Measurements from ENCODE around the gene P3H2.

P3H2 gene

DNA sequence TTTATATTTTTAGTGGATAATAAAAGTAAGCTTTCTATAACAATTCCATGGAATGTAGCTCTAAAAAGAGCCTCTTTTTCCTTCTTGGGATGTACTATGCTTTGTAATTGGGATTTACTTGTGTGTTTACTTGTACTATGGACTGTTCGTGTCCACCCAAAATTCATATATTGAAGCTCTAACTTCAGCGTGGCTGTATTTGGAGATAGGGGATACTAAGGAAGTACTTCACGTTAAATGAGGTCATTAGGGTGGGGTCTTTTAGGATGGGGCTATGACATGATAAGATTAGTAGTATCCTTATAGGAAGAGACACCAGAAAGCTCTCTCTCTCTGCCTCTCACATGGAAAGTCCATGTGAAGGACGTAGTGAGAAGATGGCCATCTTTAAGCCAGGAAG is 64.9 kb downstream of the P3H2 start:
- DNase-seq (ENCODE audit: low read depth) = no peak

DNA sequence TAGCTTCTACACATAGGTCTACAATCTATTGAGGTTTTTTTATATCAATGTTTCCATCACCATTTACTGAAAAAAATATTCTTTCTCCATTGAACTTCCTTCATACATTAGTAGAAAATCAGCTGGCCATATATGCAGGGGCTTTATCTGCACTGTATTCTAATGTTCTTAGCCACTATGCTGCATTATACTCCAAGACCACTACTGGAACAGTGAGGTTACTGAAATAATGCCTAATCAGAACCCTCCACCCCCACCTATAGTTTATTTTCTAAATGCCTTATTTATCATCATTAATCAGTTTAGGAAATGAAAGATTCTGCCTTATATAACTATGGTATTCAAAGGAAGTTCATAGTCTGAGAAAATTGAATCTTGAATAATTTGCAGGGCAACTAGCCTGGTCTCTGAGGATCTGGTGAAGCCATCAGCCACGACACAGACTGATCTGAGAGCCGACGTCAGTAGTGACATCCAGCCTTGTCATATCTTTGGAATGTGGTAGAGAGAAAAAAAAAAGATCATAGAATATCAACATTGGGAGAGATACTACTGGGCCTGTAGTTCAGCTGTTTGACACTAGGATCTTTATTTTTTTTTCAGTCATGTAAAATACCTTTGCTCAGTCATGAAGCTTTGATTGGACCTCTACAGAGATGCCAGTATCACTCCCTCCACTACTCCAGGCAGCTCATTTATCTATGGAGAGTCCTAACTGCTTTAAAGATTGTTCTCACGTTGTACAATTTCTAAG is 66.6 kb downstream of the P3H2 start:
- no peak for DNase-seq (ENCODE audit: low read depth)

DNA sequence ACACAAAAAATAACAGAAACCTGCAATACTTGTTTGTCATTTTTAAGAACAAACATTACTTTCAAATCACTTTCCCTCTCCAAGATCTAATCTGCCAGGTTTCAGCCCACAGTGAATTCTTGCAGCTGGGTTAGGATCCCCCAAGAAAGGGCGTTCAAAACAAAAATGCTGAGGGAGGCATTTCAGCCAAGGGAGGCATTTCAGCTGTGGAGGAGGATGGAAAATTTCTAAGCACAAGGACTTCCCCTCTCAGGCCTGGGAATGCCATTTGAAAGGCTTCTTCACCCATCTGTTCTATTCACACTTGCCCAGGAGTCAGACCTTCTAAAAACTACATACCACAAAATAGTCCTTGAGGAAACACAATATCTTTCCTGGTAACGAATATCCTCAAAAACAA is 69.1 kb downstream of the P3H2 start:
- no peak for DNase-seq (ENCODE audit: low read depth)

DNA sequence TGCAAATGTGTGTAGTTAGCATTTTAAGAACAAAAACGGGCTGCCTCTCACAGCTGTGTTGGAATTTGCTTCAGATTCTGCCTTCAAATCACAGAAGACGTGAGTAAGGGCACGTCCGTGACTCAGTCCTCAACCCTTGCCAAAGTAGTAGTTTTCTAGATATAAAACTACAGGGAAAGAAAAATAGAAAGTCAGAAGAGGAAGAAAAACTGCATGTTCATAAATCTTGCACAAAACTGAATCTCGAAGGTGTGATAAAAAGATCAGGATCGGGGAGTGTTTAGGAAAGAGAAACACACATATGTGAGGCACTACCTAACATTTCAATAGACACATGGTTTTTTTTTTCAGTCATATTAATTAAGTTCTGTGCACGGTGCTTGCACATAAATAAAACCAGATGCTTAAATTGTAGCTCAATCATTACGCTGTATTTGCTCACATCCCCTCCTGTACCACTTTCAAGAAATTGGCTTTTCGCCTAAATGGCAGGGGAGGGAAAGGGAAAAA is 71.7 kb downstream of the P3H2 start:
- no peak for DNase-seq (ENCODE audit: low read depth)

DNA sequence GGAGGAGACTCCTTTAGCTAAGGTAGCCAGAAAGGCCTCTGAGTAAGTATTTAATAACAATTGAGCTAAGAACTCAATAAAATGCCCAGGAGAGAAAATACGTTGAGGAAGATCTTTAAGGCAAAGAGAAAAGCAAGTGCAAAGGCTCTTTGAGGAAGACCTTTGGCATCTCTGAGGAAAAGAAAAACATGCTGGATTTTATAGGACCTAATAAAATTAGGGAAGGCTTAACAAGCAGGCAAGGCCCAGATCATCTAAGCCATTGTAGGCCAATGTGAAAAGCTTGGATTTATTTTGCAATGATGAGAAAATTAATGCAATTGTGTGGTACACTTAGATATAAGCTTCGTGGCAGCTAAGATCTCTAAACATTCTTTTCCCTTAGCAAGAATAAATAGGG is 75.7 kb downstream of the P3H2 start:
- no peak for DNase-seq (ENCODE audit: low read depth)

DNA sequence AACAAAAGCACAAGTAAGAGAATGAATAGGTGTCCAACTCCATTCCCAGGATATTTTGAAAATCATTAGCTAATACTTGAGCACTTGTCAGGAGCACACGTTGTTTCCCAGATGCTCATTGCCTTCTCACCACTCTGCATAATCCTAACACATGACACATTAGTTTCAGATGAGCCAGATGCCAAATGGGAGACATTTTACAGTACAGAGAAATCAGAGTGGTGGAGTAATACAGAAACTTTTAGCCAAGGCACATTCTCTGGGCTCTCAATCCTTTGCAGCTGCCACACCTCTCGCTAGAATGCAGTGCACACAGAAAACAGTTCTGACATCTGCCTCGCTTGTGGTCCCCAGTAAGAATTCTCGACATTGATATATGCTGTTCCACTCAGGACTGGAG is 76.6 kb downstream of the P3H2 start:
- DNase-seq (ENCODE audit: low read depth) = no peak

DNA sequence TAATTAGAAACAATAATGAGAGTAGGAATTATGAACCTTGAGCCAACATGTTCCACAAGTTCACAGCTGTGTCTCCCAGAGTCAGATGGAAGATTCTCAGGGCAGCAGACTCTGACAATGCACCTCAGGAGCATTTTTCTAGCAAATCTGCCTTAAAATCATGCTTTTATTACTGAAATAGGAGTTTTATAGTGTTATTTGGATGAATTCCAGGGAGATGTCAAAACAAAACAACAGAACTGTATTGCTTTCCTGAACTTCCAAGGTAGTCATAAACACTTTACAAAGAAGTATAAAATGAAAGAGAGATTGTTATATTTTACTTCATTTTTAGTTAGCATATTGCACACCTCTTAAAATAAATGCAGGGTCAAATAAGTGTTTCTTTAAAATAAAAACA is 77.0 kb downstream of the P3H2 start:
- DNase-seq (ENCODE audit: low read depth) = no peak

DNA sequence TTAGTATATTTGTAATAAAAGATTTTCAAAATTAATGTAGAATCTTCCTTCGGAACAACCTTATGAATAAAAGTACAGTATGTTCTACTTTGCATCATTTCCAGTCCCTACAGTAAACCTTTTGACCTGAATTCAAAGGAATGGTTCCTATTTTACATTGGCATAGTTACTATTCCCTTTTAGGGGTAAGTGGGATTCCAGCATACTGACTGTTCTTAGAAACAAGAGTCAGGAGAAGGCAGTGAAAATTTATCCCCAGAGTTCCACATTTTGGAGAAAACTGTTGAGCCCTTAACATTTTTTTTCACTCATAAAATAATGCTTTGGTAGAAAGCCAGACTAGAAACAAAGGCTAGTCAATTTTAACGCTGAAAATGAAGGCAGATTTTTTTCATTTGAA is 78.1 kb downstream of the P3H2 start:
- DNase-seq (ENCODE audit: low read depth) = no peak

DNA sequence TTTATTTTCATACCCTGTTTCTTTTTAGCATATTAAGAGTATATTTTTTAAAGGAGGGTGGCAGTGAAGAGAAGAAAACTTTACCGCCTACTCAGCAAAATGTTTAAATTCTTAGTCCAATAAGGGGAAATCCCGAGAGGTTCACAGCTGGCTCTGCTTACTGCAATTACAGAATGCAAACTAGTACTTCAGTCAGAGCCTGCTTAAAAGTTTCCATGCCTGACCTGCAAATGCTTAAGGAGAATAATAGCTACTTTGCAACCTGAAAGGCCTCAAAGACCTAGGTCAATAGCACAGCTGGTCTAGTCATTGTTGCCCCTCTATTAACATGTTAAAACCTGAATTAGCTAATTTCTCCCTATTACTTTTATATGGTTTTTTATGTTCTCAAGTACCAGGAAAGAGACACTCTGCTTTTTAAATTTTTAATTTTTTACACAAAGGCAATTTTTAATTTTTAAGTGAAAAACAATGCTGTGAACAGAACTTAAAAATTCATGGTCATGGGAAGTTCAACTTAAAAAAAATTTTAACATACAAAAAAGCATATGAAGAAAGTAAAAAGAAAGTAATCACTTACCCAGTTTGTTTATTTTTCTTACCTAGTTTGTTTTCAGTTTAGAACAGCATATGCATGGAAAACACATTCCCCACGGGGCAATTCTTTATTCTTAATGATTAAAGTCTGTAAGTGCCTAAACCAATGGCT is 79.2 kb downstream of the P3H2 start:
- DNase-seq (ENCODE audit: low read depth) = no peak

DNA sequence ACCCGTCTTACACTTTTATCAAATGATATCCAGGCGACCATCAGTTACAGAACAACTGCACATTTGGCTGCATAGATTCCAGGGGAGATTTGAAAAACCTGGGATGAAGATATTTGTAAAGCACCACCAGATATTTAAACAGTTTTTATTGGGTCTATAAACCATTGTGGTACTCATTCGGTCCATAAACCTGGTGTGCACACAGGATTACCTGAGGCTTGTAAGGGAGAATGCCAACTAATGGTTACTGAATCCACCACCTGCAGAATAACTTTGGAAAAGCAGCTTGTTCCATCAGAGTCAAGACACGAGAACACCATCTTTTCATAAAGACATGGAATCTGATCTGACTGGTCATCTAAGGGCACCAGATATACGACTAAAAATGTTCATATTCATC is 80.6 kb downstream of the P3H2 start:
- no peak for DNase-seq (ENCODE audit: low read depth)

DNA sequence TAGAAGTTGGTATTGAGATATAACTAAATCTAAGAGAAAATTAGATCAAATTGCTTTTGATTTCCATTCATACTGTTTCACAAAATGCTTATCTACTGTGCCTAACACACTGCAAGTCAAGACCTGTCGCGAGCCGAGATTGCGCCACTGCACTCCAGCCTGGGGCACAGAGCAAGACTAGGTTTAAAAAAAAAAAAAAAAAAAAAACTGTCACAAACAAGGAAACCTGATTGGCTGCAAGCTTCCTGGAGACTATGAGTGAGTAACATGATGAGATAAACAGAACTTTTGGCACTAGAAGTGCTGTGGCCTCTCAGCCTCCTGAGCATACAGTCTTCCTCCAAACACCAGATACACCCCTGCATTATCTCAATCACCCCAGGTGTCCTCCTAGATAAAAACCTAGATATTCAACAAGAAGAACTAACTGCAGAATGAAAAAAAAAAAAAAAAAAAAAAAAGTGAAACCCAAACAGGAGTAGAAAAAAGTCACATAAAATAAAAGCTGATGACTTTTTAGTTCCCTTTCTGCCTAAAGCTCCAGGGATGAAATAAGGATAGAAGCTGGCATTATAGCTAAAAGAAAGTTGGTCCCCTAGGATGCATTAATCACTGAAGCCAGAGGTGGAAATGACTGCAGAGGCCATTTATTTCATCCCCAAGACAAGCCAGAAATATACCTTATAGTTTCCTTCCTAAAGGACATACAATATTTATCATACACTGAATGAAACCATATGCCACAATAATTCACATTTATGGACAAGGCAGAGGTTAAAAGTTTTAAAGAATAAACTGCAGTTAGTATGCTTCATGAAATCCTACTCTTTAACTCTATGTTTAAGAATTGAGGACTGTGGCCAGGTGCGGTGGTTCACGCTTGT is 82.4 kb downstream of the P3H2 start:
- no peak for DNase-seq (ENCODE audit: low read depth)

DNA sequence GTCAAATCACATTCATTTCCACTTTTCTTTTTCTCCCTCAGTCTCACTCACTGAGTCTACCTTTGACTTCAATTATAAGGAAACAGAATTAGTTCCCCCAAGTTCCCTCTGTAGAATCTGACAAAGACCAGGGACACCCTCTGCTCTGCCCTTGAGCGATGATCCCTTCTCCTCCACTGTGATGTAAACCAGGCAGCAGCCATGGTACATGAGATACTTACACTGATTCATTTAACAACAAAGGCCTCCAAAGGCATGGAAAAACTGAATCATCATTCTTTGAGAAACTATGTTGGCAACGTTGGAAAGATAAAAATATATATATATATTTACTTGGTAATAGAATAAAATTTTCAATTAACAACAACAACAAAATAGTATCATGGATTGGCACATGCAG is 84.1 kb downstream of the P3H2 start:
- no peak for DNase-seq (ENCODE audit: low read depth)

DNA sequence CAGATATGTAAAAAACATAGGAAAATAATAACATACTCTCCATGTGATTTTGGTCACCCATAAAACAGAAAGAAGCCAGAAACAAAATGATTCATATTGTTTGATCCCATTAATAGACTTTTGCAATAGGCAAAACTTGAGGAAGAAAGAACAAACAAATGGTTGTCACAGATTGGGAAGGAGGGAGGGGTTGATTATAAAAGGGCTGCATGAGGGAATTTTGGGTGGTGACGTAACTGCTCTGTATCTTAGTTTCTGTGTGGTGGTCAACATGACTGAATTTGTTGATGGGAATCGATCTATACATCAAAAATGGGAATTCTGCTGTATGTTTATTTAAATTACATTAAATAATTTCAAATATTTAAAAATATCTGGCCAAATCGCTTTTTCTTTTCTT is 86.3 kb downstream of the P3H2 start:
- DNase-seq (ENCODE audit: low read depth) = no peak

DNA sequence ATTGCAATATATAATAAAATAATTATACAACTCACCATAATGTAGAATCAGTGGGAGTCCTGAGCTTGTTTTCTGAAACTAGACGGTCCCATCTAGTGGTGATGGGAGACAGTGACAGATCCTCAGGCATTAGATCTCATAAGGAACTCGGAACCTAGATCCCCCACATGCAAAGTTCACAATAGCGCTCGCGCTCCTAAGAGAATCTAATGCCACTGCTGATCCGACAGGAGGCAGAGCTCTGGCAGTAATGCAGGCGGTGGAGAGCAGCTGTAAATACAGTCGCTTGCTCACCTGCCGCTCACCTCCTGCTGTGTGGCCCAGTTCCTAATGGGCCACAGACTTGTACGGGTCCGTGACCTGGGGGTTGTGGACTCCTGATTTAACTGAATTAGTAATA is 87.8 kb downstream of the P3H2 start:
- DNase-seq (ENCODE audit: low read depth) = no peak

DNA sequence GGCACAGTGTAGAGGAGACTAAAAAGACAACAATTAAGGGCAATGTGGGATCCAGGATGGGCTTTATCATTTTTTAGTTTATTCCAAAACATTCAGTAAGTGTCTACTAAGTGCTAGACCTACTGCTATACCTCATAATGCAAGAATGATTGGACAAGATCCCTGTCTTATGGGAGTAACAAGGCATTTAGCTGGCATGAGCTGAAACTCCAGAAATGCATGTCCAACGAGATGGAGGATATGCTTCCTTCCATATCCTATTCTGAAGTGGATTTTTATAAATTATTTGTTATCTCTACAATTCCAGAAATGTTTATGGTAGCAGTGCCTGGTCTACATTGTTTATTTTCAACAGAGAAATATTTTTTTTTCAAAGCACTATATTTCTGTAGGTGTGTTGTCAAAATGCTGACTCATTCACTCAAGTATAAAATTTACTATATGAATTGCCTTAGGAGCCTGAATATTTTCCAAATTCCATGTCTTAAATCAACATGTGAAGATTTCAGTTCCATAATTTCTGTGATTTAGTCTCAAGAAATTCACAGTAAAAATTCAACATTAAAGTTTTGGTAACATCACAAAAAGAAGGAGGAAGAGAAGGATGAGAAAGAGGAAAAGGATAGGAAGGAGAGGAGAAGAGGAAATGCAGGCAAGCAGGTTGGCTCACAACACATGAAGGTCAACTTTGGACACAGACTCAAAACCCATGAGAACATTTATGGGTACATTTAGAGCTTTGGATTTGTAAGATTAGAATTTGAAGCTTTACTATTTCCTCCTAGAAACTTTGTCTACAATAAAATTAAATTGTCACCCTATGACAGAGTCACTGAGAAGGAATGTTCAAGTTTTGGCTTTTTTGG is 88.6 kb downstream of the P3H2 start:
- DNase-seq (ENCODE audit: low read depth) = no peak

DNA sequence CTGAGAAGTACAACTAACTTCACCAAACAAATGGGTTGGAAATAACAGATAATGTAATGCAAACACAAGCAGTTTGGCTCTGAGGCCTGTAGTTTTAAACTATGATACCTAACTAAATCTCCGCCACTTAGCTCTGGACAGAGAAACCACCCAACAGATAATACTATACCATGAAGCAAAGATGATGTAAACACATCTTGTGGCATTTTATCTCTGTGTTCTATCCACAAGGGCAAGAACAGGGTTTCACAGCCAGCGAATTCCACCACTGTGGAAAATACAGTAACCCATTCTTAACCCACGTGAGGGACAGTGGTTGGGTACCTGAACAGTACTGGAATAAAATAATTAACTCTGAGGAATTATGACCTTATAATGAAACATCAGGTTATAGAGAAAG is 93.6 kb downstream of the P3H2 start:
- DNase-seq (ENCODE audit: low read depth) = no peak

DNA sequence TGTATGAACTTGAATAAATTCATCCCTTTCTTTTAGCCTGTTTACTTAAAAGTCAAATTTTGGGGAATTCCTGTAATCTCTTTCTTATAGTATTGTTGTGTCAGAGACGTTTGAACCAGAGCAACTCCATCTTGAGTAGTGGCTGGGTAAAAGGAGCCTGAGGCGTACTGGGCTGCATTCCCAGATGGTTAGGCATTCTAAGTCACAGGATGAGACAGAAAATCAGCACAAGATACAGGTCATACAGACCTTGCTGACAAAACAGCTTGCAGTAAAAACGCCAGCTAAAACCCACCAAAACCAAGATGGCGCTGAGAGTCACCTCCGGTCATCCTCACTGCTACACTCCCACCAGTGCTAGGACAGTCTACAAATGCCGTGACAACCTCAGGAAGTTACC is 94.5 kb downstream of the P3H2 start:
- no peak for DNase-seq (ENCODE audit: low read depth)

DNA sequence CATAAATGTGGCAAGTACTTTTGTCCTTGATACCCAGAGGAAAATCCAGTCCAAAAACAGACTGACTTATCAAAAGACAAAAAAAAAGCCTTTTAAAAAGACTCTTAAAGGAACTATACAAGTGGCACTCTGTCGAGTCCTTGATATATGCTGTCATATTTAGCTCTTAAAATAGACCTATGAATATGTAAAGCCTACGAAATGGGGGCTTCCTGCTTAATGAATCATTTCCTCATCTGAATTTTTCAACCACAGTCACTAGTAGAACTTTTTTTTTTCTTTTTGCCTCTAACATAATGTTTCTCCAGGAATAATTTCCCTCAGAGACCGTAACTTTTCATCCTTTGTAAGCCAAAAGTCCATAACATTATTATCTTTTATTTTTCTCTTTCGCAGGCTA is 95.8 kb downstream of the P3H2 start:
- DNase-seq (ENCODE audit: low read depth) = no peak

DNA sequence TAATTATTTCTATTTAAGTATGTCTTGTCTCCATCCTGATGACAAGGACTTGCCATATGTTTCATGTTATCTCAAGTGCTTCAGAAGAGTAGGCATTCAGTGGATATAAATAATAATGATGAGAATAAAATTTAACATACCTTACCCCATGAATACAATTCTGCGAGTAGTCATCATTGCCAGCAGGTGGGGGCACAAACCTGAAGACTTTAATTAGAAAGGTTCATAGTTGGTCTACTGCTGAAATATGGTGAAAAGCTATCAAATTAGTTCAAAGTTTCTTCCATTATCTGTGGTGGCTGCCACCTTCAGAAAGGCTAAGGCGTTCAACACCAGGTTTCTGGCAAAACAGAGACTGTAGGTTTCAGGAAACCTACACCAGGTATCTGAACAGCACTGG is 100.9 kb downstream of the P3H2 start:
- DNase-seq (ENCODE audit: low read depth) = no peak

DNA sequence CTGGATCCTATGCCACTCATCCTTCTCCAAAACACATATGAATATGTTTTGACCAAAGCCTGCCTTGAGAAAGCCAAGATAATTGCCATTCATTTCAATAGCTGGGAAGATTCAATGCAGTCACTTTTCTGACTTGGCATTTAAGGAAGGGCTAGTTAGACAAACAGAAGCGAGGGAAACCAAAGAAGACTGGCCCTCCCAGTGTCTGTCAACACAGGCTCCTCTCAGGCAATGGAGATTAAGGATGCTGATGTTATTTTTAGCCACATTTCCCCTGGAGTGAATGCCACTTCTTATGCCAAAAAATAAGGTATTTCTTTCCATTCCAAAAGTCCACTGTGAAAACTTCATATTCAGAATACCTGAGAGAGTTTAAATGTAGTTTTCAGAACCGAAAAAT is 101.7 kb downstream of the P3H2 start:
- DNase-seq (ENCODE audit: low read depth) = no peak

DNA sequence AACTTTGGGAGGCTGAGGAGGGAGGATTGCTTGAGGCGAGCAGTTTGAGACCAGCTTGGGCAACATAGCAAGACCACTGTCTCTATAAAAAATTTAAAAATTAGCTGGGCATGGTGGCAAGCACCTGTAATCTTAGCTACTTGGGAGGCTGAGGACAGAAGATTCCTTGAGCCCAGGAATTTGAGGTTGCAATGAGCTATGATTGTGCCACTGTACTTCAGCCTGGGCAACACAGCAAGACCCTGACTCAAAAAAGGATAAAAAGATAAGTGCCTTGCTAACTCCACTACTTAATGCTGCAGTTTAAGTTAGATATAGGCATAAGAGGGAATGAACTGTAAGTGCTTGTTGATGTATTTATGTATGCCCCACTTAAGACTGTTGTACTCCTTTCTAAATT is 102.2 kb downstream of the P3H2 start:
- no peak for DNase-seq (ENCODE audit: low read depth)

Data from stimulated activated CD8-positive, alpha-beta memory T cell treated with anti-CD3 and anti-CD28 coated beads, Interleukin-15, amount 100 ng/mL, for 1 hour (primary cell).